Ovary (tissue), 9 donors: Measurements from ENCODE around the gene PLK5. TPM values are rescaled to one million over a fixed set of nuclear protein-coding genes. Genes with fewer than 3 reads are reported as not detected.
"Not testable (repeated sequence)": the region's sequence is repeated elsewhere in the genome, so short reads cannot be mapped to it uniquely, and the experiment has no call there.

Experiments
- DNase-seq, 5 donors: peaks; one replicate each; pipeline ENCODE4 v3.0.0-alpha.2; 2019 to 2020
- H3K27ac ChIP-seq, 2 donors: fragments of 200-600 bp; one replicate each; pipeline versions ENCODE4 v1.5.1 to v1.8.0; 2019 to 2022
- H3K27me3 ChIP-seq: fragments of 200-600 bp; one replicate; pipeline ENCODE4 v1.8.0; 2022
- H3K36me3 ChIP-seq: fragments of 200-600 bp; sonication (generic); one replicate; pipeline ENCODE4 v1.5.1; 2019
- H3K4me1 ChIP-seq: one replicate; pipeline ENCODE4 v1.8.1; 2013; ENCODE audit warnings: mild to moderate bottlenecking, moderate library complexity; ENCODE audit not compliant: insufficient read depth
- H3K4me3 ChIP-seq: fragments of 200-600 bp; sonication (generic); one replicate; pipeline ENCODE4 v1.5.1; 2017
- H3K9me3 ChIP-seq, 2 donors: fragments of 200-600 bp in 1 of 2; sonication (generic) in 1 of 2; one replicate each; pipeline versions ENCODE4 v1.5.1 to v1.8.1; 2013 to 2019; ENCODE audit warnings: mild to moderate bottlenecking in 1 of 2, moderate library complexity in 1 of 2
- EP300 ChIP-seq: sonication (generic); formaldehyde crosslinking; IDR thresholded peaks from one replicate; pipeline ENCODE4 v1.6.1; 2017; ENCODE audit warnings: antibody characterized with exemption
- POLR2A ChIP-seq: fragments of 450-650 bp; IDR thresholded peaks from one replicate; pipeline ENCODE4 v1.6.1; 2017; ENCODE audit warnings: antibody characterized with exemption, mild to moderate bottlenecking, moderate library complexity
- WGBS, 3 donors: extraction: QIAGEN DNeasy Blood & Tissue Kit in 1 of 3; methylation state at CpG; one replicate each; pipeline versions ENCODE4 v1.1.5 to v1.1.7; 2013 to 2017; 5-methylcytosine and 5-hydroxymethylcytosine counted together
- intact Hi-C, 4 donors: fragments of 100-400 bp; cut with DNase I; formaldehyde crosslinking; loops; one replicate each; pipeline versions ENCODE4 v1.11.0 to v1.15.1; 2022 to 2023
- polyA plus RNA-seq, 2 donors: library from polyadenylated mRNA; stranded (reverse); fragments of 200-250 nt in 1 of 2; fragments of 350-450 nt in 1 of 2; fragmentation: Illumina TruSeq in 1 of 2; extraction: RNeasy Lipid Tissue Mini Kit (QIAGEN cat#74804) in 1 of 2; gene quantifications; one replicate each; pipeline ENCODE4 v1.2.3, GENCODE V29; 2013 to 2014
- total RNA-seq, 7 donors: library from RNA; depleted of rRNA in 2 of 7; stranded (reverse); fragments of >200 nt in 2 of 7; fragmentation: NEBNext Ultra II Directional in 3 of 7; extraction: Animal tissue kit (Norgen Biotek cat#: 25700) in 3 of 7; gene quantifications; one replicate each; pipeline versions ENCODE4 v1.1.0 to v1.2.4, GENCODE V29; 2016 to 2023
- TF ChIP-seq, protein P1 (sequence below), 3 donors: fragments of 450-650 bp in 2 of 3; fragments of 200-600 bp in 1 of 3; IDR thresholded peaks; one replicate each; pipeline versions ENCODE4 v1.5.1 to v1.8.0; 2016 to 2022; ENCODE audit warnings: antibody characterized with exemption in 3 of 3, mild to moderate bottlenecking in 1 of 3
- donor health status: DM: no; HTN: no; CAD: no; lungs with moderate emphysema.
- donor health status: DM: no; HTN: no; CAD: no.
- donor health status: Bipolar disorder and iron deficiency.
- donor health status: DM: yes; HTN: yes; CAD: no.
- donor health status: DM: no; HTN: no; CAD: no.
- donor health status: DM: yes; HTN: yes; CAD: no.

Gene PLK5
- total and polyA plus RNA-seq, 9 donors, result 0.11 to 1.1 (median 0.65) TPM; not detected in 5

DNA sequence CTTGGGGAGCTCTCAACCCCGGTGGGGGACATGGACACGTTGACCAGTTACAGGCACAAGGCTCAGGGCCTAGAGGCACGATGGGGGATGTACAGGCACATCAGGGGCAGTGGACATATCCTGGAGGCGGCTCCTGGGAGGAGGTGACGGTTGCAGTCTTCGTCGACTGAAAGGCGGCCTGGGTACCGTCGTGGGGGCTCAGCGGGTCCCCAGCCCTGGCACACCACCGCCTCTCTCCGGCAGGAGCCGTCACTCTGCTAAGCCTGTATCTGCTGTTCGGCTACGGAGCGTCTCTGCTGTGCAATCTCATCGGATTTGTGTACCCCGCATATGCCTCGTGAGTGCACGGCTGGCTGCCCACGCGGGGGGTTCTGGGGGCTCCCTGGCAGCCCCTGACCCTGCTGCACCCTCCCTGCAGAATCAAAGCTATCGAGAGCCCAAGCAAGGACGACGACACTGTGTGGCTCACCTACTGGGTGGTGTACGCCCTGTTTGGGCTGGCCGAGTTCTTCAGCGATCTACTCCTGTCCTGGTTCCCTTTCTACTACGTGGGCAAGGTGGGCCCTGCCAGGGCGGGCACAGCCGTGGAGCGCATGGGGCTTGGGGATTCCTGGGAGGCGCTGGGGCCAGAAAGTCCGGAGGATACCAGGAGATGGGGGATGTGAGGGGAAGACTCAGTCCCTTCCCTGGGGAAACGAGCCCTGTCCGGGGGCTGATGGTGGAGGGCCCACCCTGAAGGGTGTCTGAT lies 28.7 kb upstream of the PLK5 start:
- intact Hi-C loops, result no loop called here
- no peaks in the 10 kb centered on the region for H3K27me3 ChIP-seq
- no peak for TF ChIP-seq EP300
- TF ChIP-seq, protein P1, sequence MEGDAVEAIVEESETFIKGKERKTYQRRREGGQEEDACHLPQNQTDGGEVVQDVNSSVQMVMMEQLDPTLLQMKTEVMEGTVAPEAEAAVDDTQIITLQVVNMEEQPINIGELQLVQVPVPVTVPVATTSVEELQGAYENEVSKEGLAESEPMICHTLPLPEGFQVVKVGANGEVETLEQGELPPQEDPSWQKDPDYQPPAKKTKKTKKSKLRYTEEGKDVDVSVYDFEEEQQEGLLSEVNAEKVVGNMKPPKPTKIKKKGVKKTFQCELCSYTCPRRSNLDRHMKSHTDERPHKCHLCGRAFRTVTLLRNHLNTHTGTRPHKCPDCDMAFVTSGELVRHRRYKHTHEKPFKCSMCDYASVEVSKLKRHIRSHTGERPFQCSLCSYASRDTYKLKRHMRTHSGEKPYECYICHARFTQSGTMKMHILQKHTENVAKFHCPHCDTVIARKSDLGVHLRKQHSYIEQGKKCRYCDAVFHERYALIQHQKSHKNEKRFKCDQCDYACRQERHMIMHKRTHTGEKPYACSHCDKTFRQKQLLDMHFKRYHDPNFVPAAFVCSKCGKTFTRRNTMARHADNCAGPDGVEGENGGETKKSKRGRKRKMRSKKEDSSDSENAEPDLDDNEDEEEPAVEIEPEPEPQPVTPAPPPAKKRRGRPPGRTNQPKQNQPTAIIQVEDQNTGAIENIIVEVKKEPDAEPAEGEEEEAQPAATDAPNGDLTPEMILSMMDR (IDR thresholded peaks at IDR 0.05), result no peak
- no peak for TF ChIP-seq POLR2A
- H3K4me3 ChIP-seq, result no peak overlapping the region
- peaks cover 15% of the 10 kb centered on the region for H3K4me1 ChIP-seq
- H3K27ac ChIP-seq, result no peak overlapping the region
- H3K36me3 ChIP-seq, result no peaks in the 10 kb centered on the region
- H3K9me3 ChIP-seq, result no peaks in the 10 kb centered on the region
- WGBS, 3 donors, result 83 to 85% (median 85%) methylated on average over 37 of the region's 37 CpGs
- no peak for DNase-seq

DNA sequence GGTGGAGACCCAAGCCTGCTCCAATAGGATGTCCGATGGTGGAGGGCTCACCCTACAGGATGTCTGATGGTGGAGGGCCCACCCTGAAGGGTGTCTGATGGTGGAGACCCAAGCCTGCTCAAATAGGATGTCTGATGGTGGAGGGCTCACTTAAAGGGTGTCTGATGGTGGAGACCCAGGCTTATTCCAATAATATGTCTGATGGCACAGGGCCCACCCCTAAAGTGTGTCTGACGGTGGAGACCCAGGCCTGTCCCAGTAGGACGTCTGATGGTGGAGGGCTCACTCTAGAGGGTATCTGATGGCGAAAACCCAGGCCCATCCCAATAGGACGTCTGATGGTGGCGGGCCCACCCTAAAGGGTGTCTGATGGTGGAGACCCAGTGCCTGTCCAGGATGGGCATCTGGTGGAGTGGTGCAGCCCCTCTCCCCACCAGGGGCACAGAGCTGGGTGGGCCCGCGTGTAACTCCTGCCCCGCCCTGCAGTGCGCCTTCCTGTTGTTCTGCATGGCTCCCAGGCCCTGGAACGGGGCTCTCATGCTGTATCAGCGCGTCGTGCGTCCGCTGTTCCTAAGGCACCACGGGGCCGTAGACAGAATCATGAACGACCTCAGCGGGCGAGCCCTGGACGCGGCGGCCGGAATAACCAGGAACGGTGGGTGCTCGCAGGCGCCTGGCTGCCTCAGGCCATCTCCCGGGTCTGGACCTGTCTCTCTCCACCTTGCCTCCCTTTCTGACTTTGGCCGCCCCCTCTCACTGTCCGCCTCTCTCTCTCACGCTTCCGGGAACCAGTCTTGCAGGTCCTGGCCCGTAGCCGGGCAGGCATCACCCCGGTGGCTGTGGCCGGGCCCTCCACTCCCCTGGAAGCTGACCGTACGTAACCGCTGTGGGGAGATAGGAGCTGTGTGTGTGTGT lies 27.8 kb upstream of the PLK5 start:
- H3K27me3 ChIP-seq, result no peaks in the 10 kb centered on the region
- H3K9me3 ChIP-seq, result no peaks in the 10 kb centered on the region
- H3K4me1 ChIP-seq, result peaks cover 15% of the 10 kb centered on the region
- no peak overlapping the region for H3K4me3 ChIP-seq
- 72 to 85% (median 82%) methylated on average over 40 of the region's 40 CpGs for WGBS, 3 donors
- intact Hi-C loops, result no loop called here
- DNase-seq, result no peak
- no peaks in the 10 kb centered on the region for H3K36me3 ChIP-seq
- H3K27ac ChIP-seq, result no peak overlapping the region
- TF ChIP-seq, protein P1 (IDR thresholded peaks at IDR 0.05), result no peak
- no peak for TF ChIP-seq EP300
- no peak for TF ChIP-seq POLR2A

DNA sequence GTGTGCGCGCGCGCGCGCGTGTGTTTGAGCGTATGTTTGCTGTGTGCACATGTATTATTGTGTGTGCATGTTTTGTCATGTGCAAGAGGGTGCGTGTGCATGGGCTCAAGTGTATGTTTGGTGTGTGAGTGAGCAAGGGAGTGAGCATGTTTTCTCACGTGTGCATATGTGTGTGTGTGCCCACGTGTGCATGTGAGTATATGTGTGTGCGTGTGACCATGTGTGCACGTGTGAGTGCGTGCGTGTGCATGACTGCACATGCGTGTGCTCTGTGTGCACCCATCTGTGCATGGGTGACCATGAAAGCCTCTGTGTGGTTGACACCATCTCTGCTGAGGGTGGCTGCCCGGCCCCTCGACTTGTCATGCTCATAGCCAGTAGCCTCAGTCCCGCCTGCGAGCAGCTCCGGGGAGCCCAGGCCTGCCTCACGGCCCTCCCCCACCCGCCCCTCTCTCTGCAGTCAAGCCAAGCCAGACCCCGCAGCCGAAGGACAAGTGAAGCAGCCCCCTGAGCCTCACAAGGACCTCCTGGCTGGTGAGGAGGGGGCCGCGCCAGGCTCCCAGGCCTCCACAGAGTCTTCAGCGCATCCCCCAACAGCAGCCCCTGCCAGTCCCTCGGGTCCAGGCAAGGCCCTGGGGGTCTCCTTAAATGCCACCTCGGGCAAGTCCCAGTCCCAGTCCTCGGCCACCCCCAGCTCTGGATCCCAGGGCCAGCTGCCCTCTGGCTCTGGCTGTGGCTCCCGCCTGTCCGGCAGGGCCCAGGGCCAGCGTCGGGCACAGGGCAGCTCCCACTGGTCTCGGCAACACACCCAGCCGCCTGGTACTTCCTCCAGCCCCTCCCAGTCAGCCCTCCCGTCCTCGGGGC lies 26.9 kb upstream of the PLK5 start:
- intact Hi-C loops, result no loop called here
- Histone ChIP-seq H3K36me3 (no peaks in the 10 kb centered on the region), H3K9me3 (no peaks in the 10 kb centered on the region), H3K27ac (no peak overlapping the region), H3K4me1 (peaks cover 8% of the 10 kb centered on the region), H3K4me3 (no peak overlapping the region), H3K27me3 (no peaks in the 10 kb centered on the region)
- 57 to 67% (median 67%) methylated on average over 34 to 39 of the region's 39 CpGs for WGBS, 3 donors
- DNase-seq, result no peak
- TF ChIP-seq POLR2A (no peak), EP300 (no peak)

DNA sequence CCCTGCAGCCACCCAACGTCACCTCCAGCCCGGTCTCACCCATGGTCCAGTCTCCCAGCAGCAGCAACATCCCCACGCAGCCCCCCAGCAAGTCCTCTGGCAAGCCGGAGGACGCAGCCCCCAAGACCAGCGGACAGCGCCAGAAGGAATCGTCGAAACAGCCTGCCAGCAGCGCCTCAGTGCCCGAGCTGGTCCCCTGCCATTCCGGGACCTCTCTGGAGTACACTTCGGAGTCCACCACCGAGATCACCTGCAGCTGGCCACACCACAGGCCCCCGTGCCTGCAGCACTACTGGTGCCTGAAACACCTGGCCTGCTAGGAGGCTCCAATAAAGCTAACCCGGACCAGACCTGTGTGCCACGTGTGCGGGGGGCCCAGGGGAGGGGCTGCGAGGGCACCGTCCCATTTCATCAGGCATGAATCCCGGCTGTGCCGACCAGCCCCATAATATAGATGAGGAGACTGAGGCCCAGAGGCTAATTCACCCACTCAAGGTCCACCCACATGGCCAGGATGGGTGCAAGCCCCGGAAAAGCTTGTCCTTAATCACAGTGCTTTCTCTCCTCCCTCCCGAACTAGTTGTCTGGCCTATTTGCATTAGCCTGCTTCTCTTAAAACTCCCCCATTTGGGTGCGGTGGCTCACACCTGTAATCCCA lies 26.2 kb upstream of the PLK5 start:
- TF ChIP-seq, protein P1 (IDR thresholded peaks at IDR 0.05), result no peak
- TF ChIP-seq EP300, result no peak
- TF ChIP-seq POLR2A, result no peak

DNA sequence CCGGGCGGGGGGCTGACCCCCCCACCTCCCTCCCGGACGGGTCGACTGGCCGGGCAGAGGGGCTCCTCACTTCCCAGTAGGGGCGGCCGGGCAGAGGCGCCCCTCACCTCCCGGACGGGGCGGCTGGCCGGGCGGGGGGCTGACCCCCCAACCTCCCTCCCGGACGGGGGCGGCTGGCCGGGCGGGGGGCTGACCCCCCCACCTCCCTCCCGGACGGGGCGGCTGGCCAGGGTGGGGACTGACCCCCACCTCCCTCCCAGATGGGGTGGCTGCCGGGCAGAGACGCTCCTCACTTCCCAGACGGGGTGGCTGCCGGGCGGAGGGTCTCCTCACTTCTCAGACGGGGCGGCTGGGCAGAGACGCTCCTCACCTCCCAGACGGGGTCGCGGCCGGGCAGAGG lies 24.6 kb upstream of the PLK5 start:
- H3K36me3 ChIP-seq, H3K4me1 ChIP-seq, H3K27ac ChIP-seq, H3K4me3 ChIP-seq, DNase-seq, intact Hi-C loops, H3K27me3 ChIP-seq, H3K9me3 ChIP-seq: not testable (repeated sequence)
- WGBS, 3 donors, result 84% methylated on average over 26 of the region's 34 CpGs; no CpG with 5 or more reads in 2 of the 3 donors

More for the DNA sequence above, 26.2 kb upstream of the PLK5 start:
- DNase-seq, result no peak
- Histone ChIP-seq H3K27me3 (no peaks in the 10 kb centered on the region), H3K4me3 (no peak overlapping the region), H3K27ac (no peak overlapping the region), H3K36me3 (no peaks in the 10 kb centered on the region), H3K9me3 (no peaks in the 10 kb centered on the region), H3K4me1 (peaks cover 8% of the 10 kb centered on the region)
- WGBS, 3 donors, result 64 to 70% (median 65%) methylated on average over 25 of the region's 25 CpGs
- intact Hi-C loops, result no loop called here
